CD4-positive, alpha-beta memory T cell (primary cell): ENCODE data around the gene CRYBA4. TPM values are rescaled to one million over a fixed set of nuclear protein-coding genes. Genes with fewer than 3 reads are reported as not detected.

Experiments
- CTCF ChIA-PET: fragments of 350-600 bp; sonication (Branson Sonifier 250); formaldehyde crosslinking; loops from one replicate; lab custom pipeline; 2021; ENCODE audit warnings: inconsistent platforms; ENCODE audit not compliant: partially characterized antibody; lab: Charles Lee
- POLR2A ChIA-PET: fragments of 350-600 bp; sonication (Branson Sonifier 250); formaldehyde crosslinking; loops from one replicate; lab custom pipeline; 2021; ENCODE audit not compliant: partially characterized antibody; lab: Charles Lee
- DNase-seq, 5 donors: peaks; one replicate each; pipeline versions ENCODE4 v3.0.0 to v3.0.0-alpha.2; 2020 to 2022; ENCODE audit warnings: mixed read lengths in 1 of 5
- H3K27ac ChIP-seq: one replicate; pipeline ENCODE4 v1.7.0; 2013; ENCODE audit warnings: low read depth, low read length
- H3K27me3 ChIP-seq: 2 replicates; pipeline ENCODE4 v1.7.0; 2013; ENCODE audit warnings: mild to moderate bottlenecking, low read length, moderate library complexity; ENCODE audit not compliant: insufficient read depth
- H3K36me3 ChIP-seq: 2 replicates; pipeline ENCODE4 v1.7.0; 2013; ENCODE audit warnings: mild to moderate bottlenecking, low read length, moderate library complexity; ENCODE audit not compliant: insufficient read depth
- H3K4me1 ChIP-seq: 2 replicates; pipeline ENCODE4 v1.7.0; 2013; ENCODE audit warnings: mild to moderate bottlenecking, low read length, moderate library complexity; ENCODE audit not compliant: insufficient read depth
- H3K4me3 ChIP-seq, 2 donors: one replicate each; pipeline ENCODE4 v1.7.0; 2013; ENCODE audit warnings: low read length in 2 of 2, mild to moderate bottlenecking in 1 of 2
- H3K9me3 ChIP-seq, 2 donors: one replicate each; pipeline ENCODE4 v1.7.0; 2013; ENCODE audit warnings: low read length in 2 of 2, control low read depth in 1 of 2; ENCODE audit not compliant: control insufficient read depth in 1 of 2
- H3K27ac Mint-ChIP-seq, 7 donors: one replicate each; pipeline ENCODE4 v1.8.0; 2020 to 2021; ENCODE audit warnings: mixed read lengths in 7 of 7, mild to moderate bottlenecking in 6 of 7, inconsistent platforms in 3 of 7, moderate library complexity in 3 of 7
- H3K27me3 Mint-ChIP-seq, 2 donors: one replicate each; pipeline ENCODE4 v1.8.0; 2020 to 2021; ENCODE audit warnings: mixed read lengths in 2 of 2
- H3K36me3 Mint-ChIP-seq, 2 donors: one replicate each; pipeline ENCODE4 v1.8.0; 2020 to 2021; ENCODE audit warnings: mixed read lengths in 2 of 2, inconsistent platforms in 1 of 2, mild to moderate bottlenecking in 1 of 2
- H3K4me1 Mint-ChIP-seq, 4 donors: one replicate each; pipeline ENCODE4 v1.8.0; 2020 to 2021; ENCODE audit warnings: mixed read lengths in 4 of 4, mild to moderate bottlenecking in 1 of 4
- H3K4me3 Mint-ChIP-seq, 8 donors: one replicate each; pipeline ENCODE4 v1.8.0; 2020 to 2021; ENCODE audit warnings: mixed read lengths in 8 of 8, mild to moderate bottlenecking in 7 of 8, moderate library complexity in 6 of 8, inconsistent platforms in 3 of 8
- H3K9me3 Mint-ChIP-seq, 8 donors: one replicate each; pipeline ENCODE4 v1.8.0; 2020 to 2021; ENCODE audit warnings: mixed read lengths in 8 of 8, mild to moderate bottlenecking in 5 of 8, inconsistent platforms in 3 of 8, moderate library complexity in 1 of 8
- intact Hi-C: fragments of 100-400 bp; cut with micrococcal nuclease; formaldehyde crosslinking; loops from one replicate; pipeline ENCODE4 v1.15.1; 2023
- polyA plus RNA-seq, 2 donors: library from polyadenylated mRNA; unstranded; fragments of 300-500 nt; fragmentation: Illumina TruSeq; gene quantifications; one replicate each; pipeline ENCODE4 v1.2.3, GENCODE V29; 2021
- total RNA-seq, 2 experiments: library from RNA; stranded (reverse); gene quantifications; one replicate each; pipeline ENCODE4 v1.2.3, GENCODE V29; 2021

CRYBA4 gene
- total and polyA plus RNA-seq, 4 experiments from 2014 or later, result not detected

GRCh38 chr22:26580240-26580962, 41.4 kb upstream of the CRYBA4 start:
- H3K36me3 ChIP-seq, result peaks cover 5% of the 10 kb centered on the region
- peak overlapping the region in 7 of 8 donors; percentile 51 to 88 (median 83) for H3K4me3 Mint-ChIP-seq
- no peaks in the 10 kb centered on the region for H3K27me3 Mint-ChIP-seq
- no peaks in the 10 kb centered on the region for H3K9me3 ChIP-seq
- H3K27me3 ChIP-seq, result no peaks in the 10 kb centered on the region
- H3K4me1 ChIP-seq, result peaks cover 48% of the 10 kb centered on the region
- peaks cover 40 to 69% (median 56%) of the 10 kb centered on the region in 4 donors for H3K4me1 Mint-ChIP-seq
- H3K27ac ChIP-seq, result peak overlapping the region; percentile 50
- DNase-seq, result no peak
- peaks cover 0 to 14% of the 10 kb centered on the region in 2 donors for H3K36me3 Mint-ChIP-seq
- no peak overlapping the region for H3K4me3 ChIP-seq
- H3K9me3 Mint-ChIP-seq, result no peaks in the 10 kb centered on the region
- CTCF ChIA-PET, result interaction anchor here (0.7 to 1.4 kb wide), 2 partner anchors 11 to 63 kb away, joined by 3 to 4 read pairs; no protein-coding TSS in a partner anchor
- POLR2A ChIA-PET, result interaction anchor here (1.4 to 3.7 kb wide), 3 partner anchors 8 to 12 kb away, joined by 3 to 12 read pairs (median 7); partner anchors contain the start of gene TPST2
- peak overlapping the region; percentile 88 to 99 (median 94) for H3K27ac Mint-ChIP-seq
- intact Hi-C loops, result no loop called here

GRCh38 chr22:26581026-26581425, 40.7 kb upstream of the CRYBA4 start:
- Mint-ChIP-seq H3K36me3 (peaks cover 0 to 14% of the 10 kb centered on the region in 2 donors), H3K27ac (peak overlapping the region; percentile 74 to 96 (median 84)), H3K27me3 (no peaks in the 10 kb centered on the region), H3K4me1 (peaks cover 43 to 73% (median 59%) of the 10 kb centered on the region in 4 donors), H3K4me3 (peak overlapping the region in 7 of 8 donors; percentile 30 to 71 (median 51)), H3K9me3 (no peaks in the 10 kb centered on the region)
- H3K9me3 ChIP-seq, result no peaks in the 10 kb centered on the region
- no peak for DNase-seq
- no peaks in the 10 kb centered on the region for H3K27me3 ChIP-seq
- ChIA-PET CTCF (no interaction called here), POLR2A (interaction anchor here (3.7 kb wide), 1 partner anchor 9 kb away, joined by 12 read pairs; the partner anchor contains the start of gene TPST2)
- H3K4me3 ChIP-seq, result no peak overlapping the region
- peaks cover 5% of the 10 kb centered on the region for H3K36me3 ChIP-seq
- intact Hi-C loops, result no loop called here
- peaks cover 49% of the 10 kb centered on the region for H3K4me1 ChIP-seq
- H3K27ac ChIP-seq, result no peak overlapping the region

GRCh38 chr22:26581633-26582168, 40.1 kb upstream of the CRYBA4 start:
- Histone ChIP-seq H3K9me3 (no peaks in the 10 kb centered on the region), H3K27ac (no peak overlapping the region), H3K36me3 (peaks cover 5% of the 10 kb centered on the region), H3K27me3 (no peaks in the 10 kb centered on the region), H3K4me1 (peaks cover 56% of the 10 kb centered on the region), H3K4me3 (no peak overlapping the region)
- no peaks in the 10 kb centered on the region for H3K27me3 Mint-ChIP-seq
- ChIA-PET POLR2A (interaction anchor here (3.7 kb wide), 1 partner anchor 8 kb away, joined by 12 read pairs; the partner anchor contains the start of gene TPST2), CTCF (no interaction called here)
- H3K27ac Mint-ChIP-seq, result peak overlapping the region in 4 of 7 donors; percentile 7 to 61 (median 22)
- H3K36me3 Mint-ChIP-seq, result peaks cover 0 to 12% of the 10 kb centered on the region in 2 donors
- intact Hi-C loops, result no loop called here
- no peak for DNase-seq
- peak overlapping the region in 1 of 8 donors; percentile 32 for H3K4me3 Mint-ChIP-seq
- peaks cover 41 to 75% (median 60%) of the 10 kb centered on the region in 4 donors for H3K4me1 Mint-ChIP-seq
- H3K9me3 Mint-ChIP-seq, result no peaks in the 10 kb centered on the region

- no peak overlapping the region for H3K27ac ChIP-seq
- H3K27me3 ChIP-seq, result no peaks in the 10 kb centered on the region
- H3K36me3 Mint-ChIP-seq, result peaks cover 0 to 14% of the 10 kb centered on the region in 2 donors
- intact Hi-C loops, result no loop called here
- ChIA-PET POLR2A (interaction anchor here (1.2 kb wide), 1 partner anchor 10 kb away, joined by 5 read pairs; no protein-coding TSS in a partner anchor), CTCF (interaction anchor here (0.7 to 1.0 kb wide), 2 partner anchors 8 to 58 kb away, joined by 3 to 4 read pairs; no protein-coding TSS in a partner anchor)
- H3K9me3 Mint-ChIP-seq, result no peaks in the 10 kb centered on the region
- H3K36me3 ChIP-seq, result peaks cover 5% of the 10 kb centered on the region
- H3K9me3 ChIP-seq, result no peaks in the 10 kb centered on the region
- H3K4me1 Mint-ChIP-seq, result peaks cover 40 to 82% (median 64%) of the 10 kb centered on the region in 4 donors
- H3K27ac Mint-ChIP-seq, result peak overlapping the region in 4 of 7 donors; percentile 5 to 86 (median 60)
- no peaks in the 10 kb centered on the region for H3K27me3 Mint-ChIP-seq
- H3K4me3 Mint-ChIP-seq, result no peak overlapping the region
- H3K4me1 ChIP-seq, result peaks cover 67% of the 10 kb centered on the region
- no peak overlapping the region for H3K4me3 ChIP-seq
- DNase-seq, result no peak
Measured at GRCh38 chr22:26584010-26584409, 37.8 kb upstream of the CRYBA4 start.

- Histone ChIP-seq H3K9me3 (no peaks in the 10 kb centered on the region), H3K4me1 (peaks cover 57% of the 10 kb centered on the region), H3K36me3 (peaks cover 5% of the 10 kb centered on the region), H3K27me3 (no peaks in the 10 kb centered on the region), H3K4me3 (no peak overlapping the region), H3K27ac (no peak overlapping the region)
- intact Hi-C loops, result no loop called here
- CTCF ChIA-PET, result no interaction called here
- Mint-ChIP-seq H3K27ac (peak overlapping the region in 5 of 7 donors; percentile 12 to 75 (median 52)), H3K27me3 (no peaks in the 10 kb centered on the region), H3K36me3 (peaks cover 0 to 11% of the 10 kb centered on the region in 2 donors), H3K9me3 (peaks cover 0 to under 1% (median 0%) of the 10 kb centered on the region in 8 donors), H3K4me1 (peaks cover 30 to 76% (median 55%) of the 10 kb centered on the region in 4 donors), H3K4me3 (peak overlapping the region in 3 of 8 donors; percentile 13 to 44 (median 15))
- POLR2A ChIA-PET, result interaction anchor here (1.0 kb wide), 1 partner anchor 88 kb away, joined by 3 read pairs; no protein-coding TSS in a partner anchor
- DNase-seq, result no peak
Measured at GRCh38 chr22:26585104-26585790, 36.5 kb upstream of the CRYBA4 start.

- Histone ChIP-seq H3K4me3 (no peak overlapping the region), H3K27me3 (no peaks in the 10 kb centered on the region), H3K36me3 (peaks cover 5% of the 10 kb centered on the region), H3K27ac (no peak overlapping the region), H3K9me3 (no peaks in the 10 kb centered on the region), H3K4me1 (peaks cover 59% of the 10 kb centered on the region)
- H3K36me3 Mint-ChIP-seq, result peaks cover 0 to 13% of the 10 kb centered on the region in 2 donors
- H3K27ac Mint-ChIP-seq, result peak overlapping the region; percentile 52 to 89 (median 80)
- ChIA-PET POLR2A (no interaction called here), CTCF (no interaction called here)
- no peak for DNase-seq
- intact Hi-C loops, result no loop called here
- H3K4me1 Mint-ChIP-seq, result peaks cover 30 to 70% (median 49%) of the 10 kb centered on the region in 4 donors
- H3K9me3 Mint-ChIP-seq, result peaks cover 0 to 2% (median 0%) of the 10 kb centered on the region in 8 donors
- H3K27me3 Mint-ChIP-seq, result no peaks in the 10 kb centered on the region
- H3K4me3 Mint-ChIP-seq, result peak overlapping the region in 5 of 8 donors; percentile 3 to 65 (median 54)
Measured at GRCh38 chr22:26586556-26587325, 35.0 kb upstream of the CRYBA4 start.
